Epidermal melanocyte (primary cell): ENCODE measurements around the gene AP1G1.
"Not testable (repeated sequence)": the region's sequence is repeated elsewhere in the genome, so short reads cannot be mapped to it uniquely, and the experiment has no call there.

Experiments used
- DNase-seq: peaks from one replicate; pipeline ENCODE4 v3.0.0; 2011; ENCODE audit warnings: low spot score; ENCODE audit not compliant: insufficient read length

The AP1G1 gene

DNA sequence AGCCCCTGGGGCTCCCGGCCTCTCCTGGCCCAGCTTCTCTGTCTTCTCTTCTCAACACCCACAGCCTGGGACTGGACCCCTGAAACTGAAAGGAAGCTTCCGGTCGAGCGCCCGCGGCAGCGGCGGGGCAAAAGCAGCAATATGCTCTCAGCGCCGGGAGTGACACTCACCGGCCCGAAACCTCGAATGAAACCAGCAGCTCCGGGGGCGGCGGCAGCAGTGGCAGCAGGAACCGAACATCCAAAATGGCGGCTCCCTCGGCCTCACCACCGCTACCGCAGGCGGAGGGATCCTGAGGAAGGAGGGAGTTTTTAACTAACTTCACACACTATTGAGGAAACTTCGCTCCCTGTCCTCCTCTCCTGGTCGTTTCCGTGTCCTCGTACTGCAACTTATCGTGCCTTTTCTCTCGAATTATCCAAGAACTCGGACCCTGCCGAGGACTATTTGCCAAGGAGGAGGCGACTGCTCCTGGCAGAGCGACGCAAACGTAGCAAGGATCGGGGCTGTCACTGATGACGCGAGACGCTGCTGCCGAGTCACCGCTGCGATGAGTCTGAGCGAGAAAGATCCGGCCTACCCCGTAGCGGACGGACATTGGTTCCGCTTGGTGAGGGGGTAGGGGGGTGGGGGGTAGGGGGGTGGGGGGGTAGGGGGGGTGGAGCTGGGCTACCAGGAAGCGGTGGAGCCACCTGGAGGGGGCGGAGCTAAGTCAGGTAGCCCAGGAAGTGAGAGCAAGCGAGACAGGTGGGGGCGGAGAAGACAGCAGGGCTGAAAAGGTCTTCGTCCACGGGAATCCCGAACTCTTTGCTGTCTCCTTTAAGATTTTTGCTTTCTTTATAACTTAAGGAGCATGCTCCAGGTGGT is at the start of gene AP1G1:
Gene AP1G1, minus strand, starts transcription at position 242 of the 867 bp plus-strand sequence. CDS start 19,355 bp downstream, outside the sequence.
- DNase-seq, result peak; percentile 90

DNA sequence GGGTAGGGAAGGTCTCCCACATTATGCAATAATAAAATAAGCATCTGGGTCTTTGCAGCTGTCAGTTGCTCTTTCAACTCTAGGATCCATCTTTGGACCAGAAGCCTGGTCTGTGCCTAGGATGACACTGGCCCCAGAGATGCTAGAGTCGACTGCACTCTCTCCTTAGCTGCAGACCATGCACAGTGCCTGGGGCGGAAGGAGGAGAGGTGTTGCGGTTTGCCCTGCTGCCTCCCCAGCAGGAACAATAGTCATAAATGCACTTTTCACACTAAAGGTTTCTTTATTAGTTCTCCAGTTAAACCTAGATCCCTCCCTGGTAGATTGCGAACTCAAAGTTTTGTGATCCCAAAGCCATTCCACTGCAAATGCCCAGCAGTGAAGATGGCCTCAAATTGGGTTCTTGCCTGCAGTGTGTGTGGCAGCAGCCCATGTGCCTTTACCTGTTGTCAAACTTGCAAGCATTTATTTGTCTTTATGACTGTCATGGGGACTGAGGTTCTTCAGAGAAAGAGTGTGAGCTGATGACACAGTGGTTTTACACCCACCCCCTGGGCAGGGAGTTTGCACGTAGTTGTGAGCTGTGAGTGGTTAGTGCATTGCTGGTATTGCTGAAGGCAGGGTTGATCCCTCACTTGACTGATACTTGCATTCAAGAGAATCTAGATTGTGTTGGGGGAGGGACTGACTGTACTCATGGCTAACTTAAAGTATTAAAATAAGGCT is 47.5 kb upstream of the AP1G1 start:
- DNase-seq, result no peak

DNA sequence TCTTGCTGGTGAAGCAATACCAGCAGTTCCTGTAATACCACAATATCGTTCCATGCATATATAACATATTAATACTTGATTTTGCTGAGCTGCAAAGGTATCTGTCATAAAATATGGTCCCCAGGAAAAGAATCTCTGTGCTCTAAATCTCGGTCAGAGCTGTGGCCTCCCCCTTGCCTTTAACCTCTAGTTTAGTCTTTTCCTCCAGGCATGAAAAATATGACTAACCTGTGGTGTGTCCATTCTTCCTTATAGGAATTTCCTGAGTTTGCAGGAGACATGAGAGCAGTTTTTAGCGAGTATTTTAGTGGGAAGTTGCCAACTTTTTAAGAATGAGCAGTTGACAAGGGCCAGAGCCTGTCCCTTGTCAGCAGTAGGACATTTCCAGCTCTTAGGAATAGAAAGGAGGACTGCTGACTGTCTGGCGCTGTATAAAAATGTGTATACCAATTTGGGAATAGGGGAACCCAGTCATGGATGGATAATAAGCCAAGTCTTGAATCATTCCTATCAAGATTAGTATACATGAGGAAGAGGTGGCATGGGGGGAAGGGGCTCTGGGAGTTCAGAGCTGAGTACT is 45.8 kb upstream of the AP1G1 start:
- no peak for DNase-seq

DNA sequence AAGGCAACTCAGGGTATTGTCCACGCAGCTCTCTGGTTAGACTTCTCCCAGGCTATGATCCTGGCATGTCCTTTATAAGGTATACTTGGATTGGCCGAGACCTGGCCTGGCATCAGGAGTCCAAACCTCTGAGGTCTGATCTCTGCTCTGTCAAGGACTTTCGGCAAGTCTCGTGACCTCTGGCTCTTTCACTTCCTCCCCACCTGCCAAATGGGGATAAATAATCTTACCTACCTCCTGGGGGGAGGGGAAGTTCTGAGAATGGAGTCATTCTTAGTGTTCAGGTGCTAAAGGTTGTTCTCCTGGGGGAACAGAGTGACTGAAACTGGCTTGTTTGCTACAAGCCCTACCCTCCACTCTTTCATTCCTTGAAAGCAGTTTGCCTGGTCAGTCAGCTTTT is 44.8 kb upstream of the AP1G1 start:
- no peak for DNase-seq

DNA sequence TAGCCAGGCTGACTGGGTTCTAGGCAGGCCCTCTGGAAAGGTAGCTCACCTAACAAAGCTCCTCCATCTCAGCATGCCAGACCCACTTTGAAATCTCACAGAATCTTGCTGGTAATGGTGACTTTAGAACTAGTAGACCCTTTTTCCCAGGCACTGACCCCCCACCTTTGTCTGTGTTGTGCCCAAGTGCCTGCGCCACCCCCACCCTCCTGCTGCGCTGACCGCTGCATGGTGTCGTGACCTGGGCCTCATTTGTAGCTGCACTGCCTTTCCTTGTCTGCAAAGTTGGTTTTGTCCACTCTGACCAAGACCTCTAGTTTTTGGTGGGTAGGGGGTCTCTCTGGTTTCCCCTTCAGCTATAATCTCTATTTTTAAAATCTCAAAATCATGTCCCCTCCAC is 43.9 kb upstream of the AP1G1 start:
- no peak for DNase-seq

DNA sequence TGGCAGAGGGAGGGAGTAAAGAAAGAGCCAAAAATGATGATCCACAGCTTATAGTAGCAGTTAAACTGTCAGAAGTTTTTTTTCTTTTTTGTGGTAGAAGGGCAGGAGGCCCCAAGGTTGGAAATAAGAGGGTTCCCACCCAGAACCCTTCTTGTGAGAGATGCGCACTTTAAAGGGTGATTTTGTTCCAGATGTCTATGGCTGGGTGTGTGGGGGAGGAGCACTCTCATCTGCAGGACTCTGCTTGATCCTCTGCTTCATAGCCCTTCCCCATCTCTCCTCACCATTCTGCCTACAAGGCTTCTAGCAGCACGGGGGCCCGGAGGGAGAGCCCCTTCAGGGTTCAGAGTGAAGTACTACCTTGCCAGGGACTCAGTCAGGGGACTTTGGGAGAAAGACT is 43.5 kb upstream of the AP1G1 start:
- no peak for DNase-seq

DNA sequence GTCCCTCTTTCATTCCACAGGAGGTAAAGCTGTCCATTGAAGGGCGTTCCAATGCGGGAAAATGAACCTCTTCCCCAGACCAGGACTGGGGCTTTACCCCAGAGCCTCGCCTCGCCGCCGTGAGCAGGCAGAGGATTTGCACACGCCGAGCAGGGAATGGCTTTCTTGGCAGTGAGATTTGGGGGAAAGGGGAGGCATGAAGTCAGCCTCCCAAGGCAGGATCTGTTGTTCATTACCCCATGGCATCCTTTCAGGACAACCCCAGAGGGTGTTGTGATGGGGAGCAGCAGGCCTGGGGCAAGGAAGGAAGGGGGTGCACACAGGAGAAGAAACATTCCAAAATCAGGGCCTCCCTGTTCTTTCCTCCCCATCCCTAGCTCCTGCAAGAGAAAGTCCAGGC is 43.1 kb upstream of the AP1G1 start:
- no peak for DNase-seq

DNA sequence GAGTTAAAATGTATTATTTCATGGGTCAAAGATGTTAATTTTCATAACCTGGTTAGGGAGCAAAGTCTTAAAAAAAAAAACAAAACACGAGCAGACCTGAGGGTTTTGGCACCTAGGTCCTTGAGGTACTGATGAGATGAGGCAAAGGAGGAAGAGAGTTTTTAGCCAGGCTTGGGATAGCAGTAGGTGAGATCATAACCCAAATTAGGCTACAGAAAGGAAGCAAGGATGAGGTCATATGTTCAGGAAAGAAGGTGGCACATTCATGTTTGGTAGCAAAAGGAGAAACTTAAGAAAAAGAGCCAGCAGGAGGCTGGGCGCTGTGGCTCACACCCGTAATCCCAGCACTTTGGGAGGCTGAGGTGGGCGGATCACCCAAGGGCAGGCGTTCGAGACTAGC is 40.0 kb upstream of the AP1G1 start:
- DNase-seq, result no peak

DNA sequence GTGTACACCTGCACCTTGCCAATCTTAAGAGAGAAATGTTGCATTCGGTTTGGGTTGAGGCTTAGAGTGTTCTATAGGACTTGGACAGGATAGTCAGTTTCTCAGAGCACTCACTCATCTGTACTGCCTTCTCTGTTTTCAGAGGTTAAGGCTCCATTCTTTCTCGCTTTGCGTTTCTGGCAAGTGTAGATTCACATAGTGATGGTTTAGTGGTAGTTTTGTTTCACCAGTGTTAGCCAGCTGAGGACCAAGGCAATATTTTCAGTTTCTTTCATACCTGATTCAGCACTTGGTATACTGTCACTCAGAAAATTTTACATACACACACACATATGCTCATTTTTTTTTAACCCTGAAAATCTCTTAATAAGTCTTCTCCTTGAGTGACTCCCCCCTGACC is 38.5 kb upstream of the AP1G1 start:
- no peak for DNase-seq

DNA sequence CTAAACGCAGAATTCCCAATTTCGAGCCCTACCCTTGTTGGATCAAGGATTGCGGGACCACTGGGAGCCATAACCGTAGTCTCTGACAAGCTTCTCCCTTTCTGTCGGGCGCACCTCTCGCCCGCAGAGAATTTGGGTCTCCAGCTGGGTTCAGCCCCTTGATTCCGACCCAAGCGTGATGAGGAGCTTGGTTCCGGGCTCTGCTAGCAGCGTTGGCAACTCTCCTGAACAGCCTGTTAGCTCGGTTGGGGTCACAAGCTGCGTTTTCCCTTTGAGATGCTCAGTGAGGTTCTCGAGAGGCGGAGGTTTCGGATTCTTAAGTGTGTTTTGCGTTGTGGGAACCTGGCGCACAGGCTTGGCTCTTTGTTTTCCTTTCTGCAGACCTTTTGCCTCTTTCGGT is 37.8 kb upstream of the AP1G1 start:
- DNase-seq, result no peak

DNA sequence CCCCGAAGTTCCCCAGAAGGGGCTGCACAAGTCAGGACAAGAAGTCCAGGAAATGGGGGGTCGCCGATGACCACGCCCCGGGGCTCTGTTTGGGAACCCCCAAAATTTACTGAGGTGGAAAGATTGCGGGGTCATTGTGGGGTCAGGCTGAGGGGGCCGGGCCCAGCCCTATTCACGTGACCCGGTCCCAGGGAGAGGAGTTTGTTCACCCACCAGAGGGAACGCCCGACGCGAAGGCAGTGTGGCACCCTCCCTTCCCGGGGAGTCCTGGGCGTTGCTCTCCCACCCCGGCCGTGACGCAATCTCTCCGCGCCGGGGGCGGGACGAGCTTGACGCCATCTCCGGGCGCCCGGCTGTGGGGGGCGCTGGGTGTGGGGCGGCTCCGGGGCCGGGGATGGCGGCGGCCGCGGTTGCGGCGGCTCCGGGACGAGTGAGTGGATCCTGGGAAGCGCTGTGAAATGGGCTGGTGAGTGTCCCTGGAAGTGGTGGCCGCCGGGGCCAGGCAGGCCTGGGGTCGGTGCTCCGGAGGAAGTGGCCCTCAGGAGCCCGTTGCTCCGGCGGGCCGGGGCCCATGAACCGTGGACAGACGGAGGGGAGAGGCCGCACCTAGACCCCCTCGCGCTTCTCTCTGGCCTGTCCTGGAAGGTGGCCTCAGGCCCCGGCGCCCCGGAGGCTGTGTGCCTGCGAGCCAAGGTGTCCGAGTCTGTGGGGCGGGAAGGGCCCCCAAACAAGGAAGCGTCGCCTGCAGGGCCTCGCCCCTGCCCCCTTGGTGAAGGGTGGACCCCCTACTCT is 37.2 kb upstream of the AP1G1 start, which contains the start of gene ATXN1L:
Gene ATXN1L, plus strand, starts transcription at position 338 of the 792 bp plus-strand sequence. CDS start 3,765 bp downstream, outside the sequence.
- peak; percentile 95 for DNase-seq

DNA sequence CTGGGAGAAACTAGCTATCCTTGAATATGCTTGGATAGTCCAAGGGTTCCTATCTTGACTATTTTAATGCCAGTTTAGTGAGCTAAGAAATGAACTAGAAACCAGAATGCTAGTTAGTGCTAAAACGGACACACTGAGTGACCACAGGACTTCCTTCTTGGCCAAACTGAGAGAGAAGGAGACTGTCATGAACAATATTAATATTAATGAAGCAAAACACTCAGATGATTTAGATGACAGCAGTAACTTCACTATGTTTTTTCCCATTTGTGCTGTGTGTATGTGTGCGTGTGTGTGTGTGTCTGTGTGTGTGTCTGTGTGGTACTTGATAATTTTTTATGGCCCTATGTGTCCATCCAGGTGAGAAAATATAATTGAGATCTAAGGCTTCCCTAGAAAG is 34.9 kb upstream of the AP1G1 start:
- DNase-seq, result no peak

DNA sequence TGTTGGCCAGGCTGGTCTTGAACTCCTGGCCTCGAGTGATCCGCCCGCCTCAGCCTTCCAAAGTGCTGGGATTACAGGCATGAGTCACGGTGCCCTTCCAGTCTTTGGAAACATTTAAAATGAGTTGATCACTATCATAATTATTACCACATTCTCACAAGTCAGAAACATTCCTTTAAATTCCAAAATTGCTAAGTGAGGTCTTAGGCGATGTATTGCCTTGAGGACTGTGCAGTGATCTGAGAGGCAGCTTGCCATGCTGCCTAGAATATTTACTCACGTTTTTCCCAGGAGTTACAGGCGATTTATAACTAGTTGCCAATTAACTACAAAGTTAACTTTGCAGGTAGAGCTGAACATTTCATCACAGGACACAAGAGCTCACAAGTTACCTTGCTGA is 31.4 kb upstream of the AP1G1 start:
- no peak for DNase-seq

DNA sequence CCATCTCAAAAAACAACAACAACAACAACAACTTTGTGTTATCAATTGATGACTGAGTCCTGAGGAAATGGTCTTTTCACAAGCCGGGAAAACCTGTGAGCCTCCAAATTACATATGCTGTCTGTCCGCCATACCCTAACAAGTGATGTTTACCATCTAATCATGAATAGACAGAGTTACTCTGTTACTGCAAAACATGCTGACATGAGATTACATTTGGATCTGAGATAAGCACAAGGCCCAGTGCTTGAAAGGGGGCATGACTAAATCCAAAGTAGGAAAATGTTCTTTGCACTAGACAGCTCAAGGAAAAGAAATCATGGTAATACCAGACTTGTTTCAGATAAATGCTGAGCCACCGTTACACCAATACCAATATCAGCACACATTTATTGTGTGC is 28.5 kb upstream of the AP1G1 start:
- DNase-seq, result no peak

DNA sequence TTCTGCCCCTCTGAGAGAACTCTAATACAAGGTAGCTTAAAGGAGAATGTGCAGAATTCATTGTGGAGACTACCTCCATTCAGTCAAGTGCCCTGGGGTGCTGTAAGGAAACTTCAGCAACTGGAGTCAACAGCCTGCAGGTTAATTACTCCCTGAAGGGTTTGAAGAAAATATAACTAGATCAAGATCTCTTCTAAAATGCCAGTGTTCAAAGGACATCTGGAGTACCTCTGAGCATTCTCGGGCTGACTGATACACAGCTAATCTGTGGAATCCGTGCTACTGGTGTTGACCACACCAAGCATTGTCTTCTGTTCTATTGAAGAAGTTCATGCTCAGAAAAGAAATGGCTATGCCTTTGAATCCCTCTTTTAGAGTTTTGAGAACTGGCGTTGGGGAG is 25.7 kb upstream of the AP1G1 start:
- DNase-seq, result no peak

DNA sequence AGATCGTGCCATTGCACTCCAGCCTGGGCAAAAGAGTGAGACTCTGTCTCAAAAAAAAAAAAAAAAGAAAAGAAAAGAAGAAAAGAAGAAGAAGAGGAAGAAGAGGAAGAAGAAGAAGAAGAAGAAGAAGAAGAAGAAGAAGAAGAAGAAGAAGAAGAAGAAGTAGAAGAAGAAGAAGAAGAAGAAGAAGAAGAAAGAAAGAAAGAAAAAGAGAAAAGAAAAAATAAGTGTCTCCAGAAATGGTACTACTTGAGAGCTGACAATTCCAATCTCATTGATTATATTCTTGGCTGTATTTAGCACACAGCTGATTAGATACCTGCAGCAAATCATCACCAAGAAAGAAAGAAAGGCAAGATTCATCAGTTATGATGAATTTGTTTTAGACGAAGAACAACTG is 23.5 kb upstream of the AP1G1 start:
- DNase-seq, result not testable (repeated sequence)

DNA sequence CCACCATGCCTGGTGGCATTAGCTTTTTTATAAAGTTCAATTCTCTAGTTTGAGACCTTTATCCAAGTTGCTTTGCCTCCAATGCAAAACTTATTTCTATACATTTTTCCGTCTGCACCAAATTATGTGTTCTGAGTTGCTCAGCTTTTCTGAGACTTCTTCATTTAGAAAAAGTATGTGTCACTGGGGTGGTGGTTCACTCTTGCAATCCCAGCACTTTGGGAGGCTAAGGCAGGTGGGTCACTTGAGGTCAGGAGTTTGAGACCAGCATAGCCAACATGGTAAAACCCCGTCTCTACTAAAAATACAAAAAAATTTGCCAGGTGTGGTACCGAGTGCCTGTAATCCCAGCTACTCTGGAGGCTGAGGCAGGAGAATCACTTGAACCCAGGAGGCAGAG is 23.1 kb upstream of the AP1G1 start:
- DNase-seq, result not testable (repeated sequence)

DNA sequence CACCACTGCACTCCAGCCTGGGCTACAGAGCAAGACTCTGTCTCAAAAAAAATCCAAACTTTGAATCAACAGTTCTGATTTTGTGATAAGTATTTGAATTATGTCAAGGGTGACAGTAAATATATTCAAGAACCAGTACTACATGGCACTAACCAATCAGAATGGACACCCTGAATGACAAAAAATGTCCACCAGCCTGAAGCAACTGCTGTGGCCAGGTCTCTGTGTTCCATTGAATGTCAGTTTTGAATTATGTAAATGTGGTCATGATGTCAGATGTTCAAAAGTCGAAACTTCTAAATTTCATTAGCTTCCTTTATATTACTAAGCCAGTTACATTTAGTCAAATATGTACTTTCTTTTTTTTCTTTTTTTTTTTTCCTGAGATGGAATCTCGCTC is 21.7 kb upstream of the AP1G1 start:
- DNase-seq, result no peak

DNA sequence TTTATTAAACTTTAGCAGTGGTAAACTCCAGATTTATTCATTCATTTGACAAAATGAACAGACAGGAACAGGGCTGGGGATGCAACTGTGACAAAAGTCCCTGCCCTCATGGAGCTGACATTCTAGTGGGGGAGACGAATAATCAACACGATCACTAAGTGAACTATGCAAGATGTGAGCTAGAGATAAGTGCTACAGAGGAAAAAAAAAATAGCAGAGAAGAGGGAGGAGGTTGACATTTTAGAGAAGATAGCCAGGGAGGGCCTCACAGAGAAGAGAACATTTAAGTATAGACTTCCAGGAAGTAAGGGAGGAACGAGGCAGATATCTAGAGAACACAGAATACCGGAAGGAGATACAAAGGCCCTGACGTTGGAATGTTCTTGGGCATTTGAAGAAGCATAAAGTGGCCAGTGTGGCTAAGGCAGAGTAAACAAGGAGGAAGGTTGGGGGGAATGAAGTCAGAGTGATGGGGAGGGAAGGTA is 17.9 kb upstream of the AP1G1 start:
- DNase-seq, result no peak

DNA sequence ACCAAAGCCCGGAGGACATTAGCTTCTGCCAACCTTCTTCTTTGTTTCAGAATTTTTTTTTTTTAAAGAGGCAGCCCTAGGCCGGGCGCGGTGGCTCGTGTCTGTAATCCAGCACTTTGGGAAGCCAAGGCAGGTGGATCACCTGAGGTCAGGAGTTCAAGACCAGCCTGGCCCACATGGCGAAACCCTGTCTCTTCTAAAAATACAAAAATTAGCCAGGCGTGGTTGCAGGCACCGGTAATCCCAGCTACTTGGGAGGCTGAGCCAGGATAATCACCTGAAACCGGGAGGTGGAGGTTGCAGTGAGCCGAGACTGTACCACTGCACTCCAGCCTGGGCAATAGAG is 8.5 kb upstream of the AP1G1 start:
- DNase-seq, result not testable (repeated sequence)

DNA sequence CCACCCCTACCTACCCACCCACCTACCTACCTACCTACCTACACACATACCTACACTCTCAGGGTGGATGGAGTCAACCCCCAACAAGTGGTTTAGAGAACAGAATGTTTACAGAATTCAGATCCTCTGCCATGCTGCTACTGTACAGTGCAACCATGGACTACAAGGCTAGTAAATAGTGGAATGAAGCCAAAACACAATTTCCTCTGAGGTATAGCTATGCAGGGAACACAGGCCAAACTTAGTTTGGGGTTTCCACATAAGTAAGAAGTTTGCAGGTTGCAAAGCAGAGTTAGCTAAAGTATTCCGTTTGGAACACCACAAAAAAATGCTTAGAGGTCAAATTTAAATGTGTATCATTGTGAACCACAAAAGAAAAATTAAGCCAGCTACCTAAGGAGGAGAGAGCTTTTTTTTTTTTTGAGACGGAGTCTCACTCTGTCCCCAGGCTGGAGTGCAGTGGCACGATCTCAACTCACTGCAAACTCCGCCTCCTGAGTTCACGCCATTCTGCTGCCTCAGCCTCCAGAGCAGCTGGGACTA is 2.7 kb upstream of the AP1G1 start:
- DNase-seq, result no peak
